Measurements from ENCODE around the gene AP2A2.

The AP2A2 gene

GRCh38 chr11:976431-977160 is 50.9 kb downstream of the AP2A2 start:
- Mint-ChIP-seq H3K27me3 (no peaks in the 10 kb centered on the region), H3K9me3 (no peaks in the 10 kb centered on the region), H3K36me3 (ENCODE audit: low read depth) (peaks cover 80% of the 10 kb centered on the region), H3K4me3 (no peak overlapping the region), H3K4me1 (ENCODE audit: low read depth) (peaks cover 12% of the 10 kb centered on the region), H3K27ac (peak overlapping the region; percentile 22)
- DNase-seq = no peak

DNA sequence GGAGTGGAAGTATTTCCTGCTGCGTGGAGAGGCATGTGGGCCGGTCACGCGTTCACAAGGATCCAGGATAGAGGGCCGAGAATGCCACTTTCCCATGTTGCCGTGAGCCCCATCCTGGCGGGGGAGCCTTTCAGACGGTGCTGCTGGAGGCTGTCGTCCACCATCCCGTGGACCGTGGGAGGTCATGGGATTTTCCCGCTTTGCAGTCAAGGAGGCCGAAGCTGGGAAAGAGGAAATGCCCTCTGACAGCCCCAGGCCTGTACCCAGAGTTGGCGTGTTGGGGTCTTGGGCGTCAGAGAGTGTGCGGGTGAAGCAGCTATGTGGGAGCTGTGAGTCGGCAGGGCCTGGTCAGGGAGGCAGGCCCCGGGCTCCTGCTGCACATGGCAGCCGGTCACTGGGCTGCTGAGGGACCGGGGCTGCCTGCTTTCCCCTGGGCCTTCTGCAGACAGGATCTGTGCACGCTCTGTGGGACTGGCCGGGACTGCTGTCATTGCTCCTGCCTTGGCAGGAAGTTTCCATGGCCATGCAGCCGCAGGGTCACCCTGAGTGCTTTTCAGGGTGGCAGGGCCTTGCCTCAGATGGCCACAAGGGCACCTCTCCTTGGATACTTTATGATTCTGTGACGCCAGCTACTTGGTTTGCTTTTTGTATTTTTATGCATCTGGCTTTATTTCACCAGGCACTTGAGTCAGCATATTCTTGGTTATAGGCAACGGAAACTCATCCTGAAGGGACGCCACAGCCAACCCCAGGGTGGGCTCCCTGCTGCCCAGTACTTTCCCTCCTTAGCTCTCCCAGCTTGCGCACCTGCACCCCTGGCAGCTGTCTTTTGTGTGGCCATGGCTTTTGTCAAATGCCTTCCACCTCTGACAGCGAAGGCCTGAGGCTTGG is 52.4 kb downstream of the AP2A2 start:
- Mint-ChIP-seq H3K27me3 (no peaks in the 10 kb centered on the region), H3K4me1 (ENCODE audit: low read depth) (peaks cover 12% of the 10 kb centered on the region), H3K36me3 (ENCODE audit: low read depth) (peaks cover 77% of the 10 kb centered on the region), H3K4me3 (no peak overlapping the region), H3K27ac (peak overlapping the region; percentile 13), H3K9me3 (no peaks in the 10 kb centered on the region)
- no peak for DNase-seq

DNA sequence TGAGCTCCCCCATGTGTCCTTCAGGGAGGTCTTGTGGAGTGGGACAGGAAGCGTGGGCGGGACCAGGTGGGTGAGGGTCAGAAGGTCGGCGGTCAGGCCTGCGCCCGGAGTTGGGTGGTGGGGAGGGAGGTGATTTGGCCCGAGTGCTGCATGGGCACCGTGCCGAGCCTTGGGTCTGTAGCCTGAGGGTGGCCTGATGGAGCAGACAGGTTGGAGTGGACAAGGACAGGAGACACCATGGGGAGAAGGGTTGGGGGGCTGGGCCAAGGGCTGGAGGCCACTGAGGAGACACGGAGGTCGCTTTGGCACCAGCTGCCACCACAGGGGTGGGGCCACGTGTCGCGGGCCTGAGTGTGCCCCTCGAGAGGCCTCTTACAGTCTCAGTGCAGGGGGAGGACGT is 53.1 kb downstream of the AP2A2 start:
- Mint-ChIP-seq H3K36me3 (ENCODE audit: low read depth) (peaks cover 76% of the 10 kb centered on the region), H3K27me3 (no peaks in the 10 kb centered on the region), H3K4me3 (no peak overlapping the region), H3K27ac (peak overlapping the region; percentile 13), H3K9me3 (no peaks in the 10 kb centered on the region), H3K4me1 (ENCODE audit: low read depth) (peaks cover 12% of the 10 kb centered on the region)
- no peak for DNase-seq

DNA sequence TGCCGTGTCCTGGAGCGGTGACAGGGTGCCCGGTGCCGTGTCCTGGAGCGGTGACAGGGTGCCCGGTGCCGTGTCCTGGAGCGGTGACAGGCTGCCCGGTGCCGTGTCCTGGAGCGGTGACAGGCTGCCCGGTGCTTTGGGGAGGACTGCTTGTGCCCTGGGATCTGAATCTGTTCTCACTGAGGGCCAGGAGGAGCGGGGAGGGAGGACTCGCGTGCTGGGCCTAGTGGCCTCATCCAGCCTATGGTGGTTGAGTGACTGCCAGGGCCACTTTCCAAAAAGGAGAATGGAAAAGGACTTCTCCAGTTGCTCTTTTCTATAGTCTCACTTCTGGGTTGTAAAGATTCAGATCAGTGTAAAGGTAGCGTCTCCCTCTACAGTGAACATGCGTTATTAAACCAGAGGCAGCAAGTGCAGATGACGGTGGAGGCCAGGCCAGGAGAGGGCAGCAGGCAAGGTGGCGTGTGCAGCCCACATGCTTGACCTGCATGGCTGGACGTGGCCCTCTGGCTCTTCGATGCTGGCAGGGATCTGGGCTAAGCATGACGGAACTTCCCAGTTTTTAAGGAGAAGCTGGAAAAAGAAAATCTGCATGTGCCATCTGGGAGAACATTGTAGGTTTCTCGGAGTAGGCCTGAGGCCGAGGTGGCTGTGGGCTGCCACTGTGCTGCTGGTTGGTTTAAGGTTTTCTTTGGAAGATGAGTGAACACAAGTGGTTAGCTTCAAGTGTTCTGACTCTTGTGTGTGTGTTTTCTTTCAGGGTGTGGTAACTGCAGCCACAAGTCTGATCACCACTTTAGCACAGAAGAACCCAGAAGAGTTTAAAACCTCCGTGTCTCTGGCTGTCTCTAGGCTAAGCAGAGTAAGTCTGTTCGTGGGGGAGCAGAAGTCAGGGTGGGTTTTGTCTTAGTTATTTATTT is 55.0 kb downstream of the AP2A2 start:
- no peak for DNase-seq
- peaks cover 11% of the 10 kb centered on the region for H3K4me1 Mint-ChIP-seq (ENCODE audit: low read depth)
- no peak overlapping the region for H3K4me3 Mint-ChIP-seq
- no peaks in the 10 kb centered on the region for H3K9me3 Mint-ChIP-seq
- H3K27ac Mint-ChIP-seq = no peak overlapping the region
- H3K36me3 Mint-ChIP-seq (ENCODE audit: low read depth) = peaks cover 81% of the 10 kb centered on the region
- no peaks in the 10 kb centered on the region for H3K27me3 Mint-ChIP-seq

GRCh38 chr11:981764-982163 is 56.1 kb downstream of the AP2A2 start:
- H3K4me1 Mint-ChIP-seq (ENCODE audit: low read depth) = peaks cover 2% of the 10 kb centered on the region
- no peak for DNase-seq
- no peak overlapping the region for H3K27ac Mint-ChIP-seq
- H3K36me3 Mint-ChIP-seq (ENCODE audit: low read depth) = peaks cover 86% of the 10 kb centered on the region
- no peak overlapping the region for H3K4me3 Mint-ChIP-seq
- no peaks in the 10 kb centered on the region for H3K27me3 Mint-ChIP-seq
- no peaks in the 10 kb centered on the region for H3K9me3 Mint-ChIP-seq

- Mint-ChIP-seq H3K27ac (no peak overlapping the region), H3K9me3 (no peaks in the 10 kb centered on the region), H3K4me1 (ENCODE audit: low read depth) (no peaks in the 10 kb centered on the region), H3K4me3 (no peak overlapping the region), H3K27me3 (no peaks in the 10 kb centered on the region), H3K36me3 (ENCODE audit: low read depth) (peaks cover 82% of the 10 kb centered on the region)
- no peak for DNase-seq
Measured at GRCh38 chr11:984546-984945, 58.9 kb downstream of the AP2A2 start.

- no peaks in the 10 kb centered on the region for H3K9me3 Mint-ChIP-seq
- no peak overlapping the region for H3K27ac Mint-ChIP-seq
- H3K27me3 Mint-ChIP-seq = no peaks in the 10 kb centered on the region
- H3K4me1 Mint-ChIP-seq (ENCODE audit: low read depth) = no peaks in the 10 kb centered on the region
- no peak overlapping the region for H3K4me3 Mint-ChIP-seq
- no peak for DNase-seq
- peaks cover 89% of the 10 kb centered on the region for H3K36me3 Mint-ChIP-seq (ENCODE audit: low read depth)
Measured at GRCh38 chr11:985406-985805, 59.7 kb downstream of the AP2A2 start.

GRCh38 chr11:985848-986247 is 60.2 kb downstream of the AP2A2 start:
- no peaks in the 10 kb centered on the region for H3K9me3 Mint-ChIP-seq
- no peak overlapping the region for H3K27ac Mint-ChIP-seq
- no peak overlapping the region for H3K4me3 Mint-ChIP-seq
- H3K4me1 Mint-ChIP-seq (ENCODE audit: low read depth) = no peaks in the 10 kb centered on the region
- no peak for DNase-seq
- H3K36me3 Mint-ChIP-seq (ENCODE audit: low read depth) = peaks cover 86% of the 10 kb centered on the region
- no peaks in the 10 kb centered on the region for H3K27me3 Mint-ChIP-seq

- Mint-ChIP-seq H3K9me3 (no peaks in the 10 kb centered on the region), H3K36me3 (ENCODE audit: low read depth) (peaks cover 86% of the 10 kb centered on the region), H3K27me3 (no peaks in the 10 kb centered on the region), H3K4me1 (ENCODE audit: low read depth) (no peaks in the 10 kb centered on the region), H3K4me3 (no peak overlapping the region), H3K27ac (no peak overlapping the region)
- no peak for DNase-seq
Measured at GRCh38 chr11:986270-986951, 60.7 kb downstream of the AP2A2 start.

DNA sequence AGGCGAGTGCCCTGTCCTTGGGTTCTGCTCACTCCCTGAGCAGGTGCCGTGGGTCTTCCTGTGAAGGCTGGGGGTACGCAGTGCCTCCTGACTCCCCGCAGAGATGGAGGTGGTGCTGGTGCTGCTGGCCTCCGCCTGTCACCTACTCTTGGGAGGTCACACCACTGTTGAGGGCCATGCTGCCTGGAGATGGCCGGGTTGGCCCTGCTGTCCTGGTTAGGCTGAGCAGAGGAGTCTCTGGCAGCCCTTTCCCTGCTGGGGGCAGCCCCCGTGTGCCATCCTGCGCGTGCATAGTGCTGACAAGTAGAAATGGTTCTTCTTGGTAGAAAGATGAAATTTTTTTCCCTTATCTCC is 61.3 kb downstream of the AP2A2 start:
- Mint-ChIP-seq H3K4me3 (no peak overlapping the region), H3K27me3 (no peaks in the 10 kb centered on the region), H3K9me3 (no peaks in the 10 kb centered on the region), H3K36me3 (ENCODE audit: low read depth) (peaks cover 84% of the 10 kb centered on the region), H3K4me1 (ENCODE audit: low read depth) (no peaks in the 10 kb centered on the region), H3K27ac (no peak overlapping the region)
- DNase-seq = no peak

- Mint-ChIP-seq H3K4me3 (no peak overlapping the region), H3K36me3 (ENCODE audit: low read depth) (peaks cover 85% of the 10 kb centered on the region), H3K9me3 (no peaks in the 10 kb centered on the region), H3K4me1 (ENCODE audit: low read depth) (no peaks in the 10 kb centered on the region), H3K27ac (no peak overlapping the region), H3K27me3 (no peaks in the 10 kb centered on the region)
- no peak for DNase-seq
Measured at GRCh38 chr11:987671-988070, 62.0 kb downstream of the AP2A2 start.

GRCh38 chr11:990101-990500 is 64.4 kb downstream of the AP2A2 start:
- peaks cover 81% of the 10 kb centered on the region for H3K36me3 Mint-ChIP-seq (ENCODE audit: low read depth)
- H3K4me1 Mint-ChIP-seq (ENCODE audit: low read depth) = peaks cover 2% of the 10 kb centered on the region
- H3K4me3 Mint-ChIP-seq = no peak overlapping the region
- no peaks in the 10 kb centered on the region for H3K9me3 Mint-ChIP-seq
- H3K27me3 Mint-ChIP-seq = no peaks in the 10 kb centered on the region
- no peak overlapping the region for H3K27ac Mint-ChIP-seq
- DNase-seq = no peak

- Mint-ChIP-seq H3K4me3 (no peak overlapping the region), H3K9me3 (no peaks in the 10 kb centered on the region), H3K4me1 (ENCODE audit: low read depth) (peaks cover 8% of the 10 kb centered on the region), H3K36me3 (ENCODE audit: low read depth) (peaks cover 78% of the 10 kb centered on the region), H3K27ac (peak overlapping the region; percentile 57), H3K27me3 (no peaks in the 10 kb centered on the region)
- DNase-seq = no peak
Measured at GRCh38 chr11:991034-991433, 65.4 kb downstream of the AP2A2 start.

- H3K36me3 Mint-ChIP-seq (ENCODE audit: low read depth) = peaks cover 78% of the 10 kb centered on the region
- peaks cover 13% of the 10 kb centered on the region for H3K4me1 Mint-ChIP-seq (ENCODE audit: low read depth)
- H3K27me3 Mint-ChIP-seq = no peaks in the 10 kb centered on the region
- DNase-seq = no peak
- no peak overlapping the region for H3K27ac Mint-ChIP-seq
- H3K4me3 Mint-ChIP-seq = no peak overlapping the region
- H3K9me3 Mint-ChIP-seq = no peaks in the 10 kb centered on the region
Measured at GRCh38 chr11:991711-992307, 66.1 kb downstream of the AP2A2 start.

Measured in activated T-cell treated with anti-CD3 and anti-CD28 coated beads, Interleukin-2, amount 50 U/mL, for 24 hours (primary cell).